Testis (tissue), 2 donors: ENCODE results near the gene TMEM9B.

Source experiments
- CTCF ChIP-seq, 3 experiments: fragments of 450-650 bp in 2 of 3; fragments of 200-600 bp in 1 of 3; sonication (generic) in 1 of 3; IDR thresholded peaks; one replicate each; pipeline ENCODE4 v1.5.1; 2016 to 2019; ENCODE audit warnings: antibody characterized with exemption in 3 of 3, mild to moderate bottlenecking in 2 of 3, moderate library complexity in 1 of 3
- POLR2A ChIP-seq: fragments of 450-650 bp; IDR thresholded peaks from one replicate; pipeline ENCODE4 v1.6.1; 2017; ENCODE audit warnings: antibody characterized with exemption, mild to moderate bottlenecking, moderate library complexity

DNA sequence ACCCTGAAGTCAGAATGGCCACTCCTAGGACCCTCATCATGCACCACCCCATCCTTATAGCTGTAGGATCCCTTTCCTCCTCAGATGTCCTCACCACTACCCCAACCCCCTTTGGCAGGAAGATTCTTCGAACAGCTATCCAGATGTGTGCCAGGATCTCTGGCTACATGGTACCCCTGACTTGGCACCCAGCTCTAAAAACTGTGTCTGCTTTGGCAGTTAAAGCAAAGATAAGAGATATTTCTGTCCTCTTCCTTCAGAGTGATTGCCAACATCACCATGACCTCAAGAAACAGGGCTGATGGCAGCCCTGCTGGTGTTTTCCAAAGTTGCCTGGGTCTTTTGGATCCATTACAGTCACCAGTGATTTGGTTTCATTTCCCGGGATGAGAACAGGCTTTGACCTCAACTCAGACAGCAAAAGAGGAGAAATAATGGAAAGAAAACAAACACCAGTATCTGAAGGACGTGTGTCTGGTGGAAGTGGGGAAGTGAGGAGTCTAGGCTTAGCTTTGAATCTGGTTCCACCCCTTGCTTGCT is 43.8 kb upstream of the TMEM9B start:
- no peak for TF ChIP-seq CTCF (IDR thresholded peaks at IDR 0.05)
- no peak for TF ChIP-seq POLR2A
